ENCODE measurements around the gene MAPKAP1.

GRCh38 chr9:125523681-125524080, 183.3 kb downstream of the MAPKAP1 start:
- TF ChIP-seq CTCF (IDR thresholded peaks at IDR 0.05) (no peak), POLR2AphosphoS5 (IDR thresholded peaks at IDR 0.05) (no peak), POLR2A (IDR thresholded peaks at IDR 0.05) (no peak)

Measured in gastroesophageal sphincter (tissue), 3 donors.